T-cell (primary cell): Measurements from ENCODE around the gene FOXJ2. TPM values are rescaled to one million over a fixed set of nuclear protein-coding genes. Genes with fewer than 3 reads are reported as not detected.

Experiments used
- ATAC-seq, 4 experiments: fragments of 200-7000 bp in 3 of 4; fragments of 150-1000 bp in 1 of 4; cut with Tn5 transposase; replicated peaks in 1 of 4; 1 replicate in 3 of 4; 2 replicates in 1 of 4; pipeline ENCODE4 v1.10.0; 2021; ENCODE audit warnings: moderate library complexity in 3 of 4, mild to moderate bottlenecking in 2 of 4, moderate number of reproducible peaks in 1 of 4
- CTCF ChIA-PET, 2 donors: fragments of 300-600 bp; sonication (Branson Sonifier 250); formaldehyde crosslinking; loops; one replicate each; lab custom pipeline; 2022; ENCODE audit warnings: antibody characterized with exemption in 2 of 2; lab: Charles Lee
- POLR2A ChIA-PET, 2 donors: fragments of 300-600 bp; sonication (Branson Sonifier 250); formaldehyde crosslinking; loops; one replicate each; lab custom pipeline; 2022; ENCODE audit warnings: antibody characterized with exemption in 2 of 2; lab: Charles Lee
- DNase-seq, 35 experiments: peaks; one replicate each; pipeline versions ENCODE4 v3.0.0 to v3.0.0-alpha.2; 2013 to 2023
- H3K27ac ChIP-seq: one replicate; pipeline ENCODE4 v1.5.1; 2013; ENCODE audit warnings: low read length
- H3K27me3 ChIP-seq, 2 experiments: replicated peaks in 1 of 2; 1 replicate in 1 of 2; 2 replicates in 1 of 2; pipeline versions ENCODE4 v1.6.1 to v1.7.0; 2013; ENCODE audit warnings: low read length in 1 of 2, mixed read lengths in 1 of 2; ENCODE audit not compliant: control insufficient read depth in 2 of 2, insufficient read depth in 2 of 2; ENCODE audit errors: extremely low read depth in 1 of 2
- H3K36me3 ChIP-seq, 2 donors: 1 replicate in 1 of 2; 2 replicates in 1 of 2; pipeline versions ENCODE4 v1.6.1 to v1.7.0; 2013; ENCODE audit warnings: low read length in 1 of 2; ENCODE audit not compliant: control insufficient read depth in 2 of 2, insufficient read depth in 1 of 2; ENCODE audit errors: extremely low read depth in 1 of 2
- H3K4me1 ChIP-seq, 2 experiments: 1 replicate in 1 of 2; 2 replicates in 1 of 2; pipeline versions ENCODE4 v1.6.1 to v1.7.0; 2013; ENCODE audit warnings: low read length in 2 of 2, mixed read lengths in 1 of 2; ENCODE audit not compliant: insufficient read depth in 2 of 2, control insufficient read depth in 1 of 2; ENCODE audit errors: extremely low read depth in 1 of 2
- H3K4me3 ChIP-seq, 2 donors: 1 replicate in 1 of 2; 2 replicates in 1 of 2; pipeline versions ENCODE4 v1.5.1 to v1.7.0; 2013; ENCODE audit warnings: mild to moderate bottlenecking in 2 of 2, low read length in 1 of 2, moderate library complexity in 1 of 2; ENCODE audit not compliant: control insufficient read depth in 1 of 2; ENCODE audit errors: extremely low read depth in 1 of 2
- H3K9me3 ChIP-seq: 2 replicates; pipeline ENCODE4 v1.7.0; 2013
- H3K27ac Mint-ChIP-seq, 2 donors: one replicate each; pipeline ENCODE4 v1.8.0; 2020 to 2021; ENCODE audit warnings: mild to moderate bottlenecking in 2 of 2, mixed read lengths in 2 of 2
- H3K27me3 Mint-ChIP-seq, 2 donors: one replicate each; pipeline ENCODE4 v1.8.0; 2021 to 2022; ENCODE audit warnings: mixed read lengths in 2 of 2
- H3K36me3 Mint-ChIP-seq: one replicate; pipeline ENCODE4 v1.8.0; 2021; ENCODE audit warnings: mixed read lengths
- H3K4me1 Mint-ChIP-seq, 3 donors: one replicate each; pipeline ENCODE4 v1.8.0; 2020 to 2022; ENCODE audit warnings: mixed read lengths in 3 of 3, mild to moderate bottlenecking in 1 of 3
- H3K4me3 Mint-ChIP-seq, 3 donors: one replicate each; pipeline ENCODE4 v1.8.0; 2020 to 2022; ENCODE audit warnings: mild to moderate bottlenecking in 3 of 3, mixed read lengths in 3 of 3, moderate library complexity in 3 of 3
- H3K9me3 Mint-ChIP-seq, 3 donors: one replicate each; pipeline ENCODE4 v1.8.0; 2020 to 2022; ENCODE audit warnings: mixed read lengths in 3 of 3
- WGBS: methylation state at CpG from one replicate; pipeline ENCODE4 v1.1.5; 2013; ENCODE audit warnings: missing lambda C conversion rate; ENCODE audit not compliant: insufficient coverage; 5-methylcytosine and 5-hydroxymethylcytosine counted together
- total RNA-seq, 35 experiments: library from RNA in 6 of 35; stranded (reverse) in 6 of 35; fragments of 120-200 nt in 1 of 35; gene quantifications; one replicate each; pipeline versions ENCODE4 v1.2.1 to v1.2.4 and lab custom pipeline; 2013 to 2026

The FOXJ2 gene
- total RNA-seq, 5 donors from 2014 or later (not counting 1 experiment from before 2014, with no cell fraction given), result 24.5 to 31.9 (median 28.2) TPM

DNA sequence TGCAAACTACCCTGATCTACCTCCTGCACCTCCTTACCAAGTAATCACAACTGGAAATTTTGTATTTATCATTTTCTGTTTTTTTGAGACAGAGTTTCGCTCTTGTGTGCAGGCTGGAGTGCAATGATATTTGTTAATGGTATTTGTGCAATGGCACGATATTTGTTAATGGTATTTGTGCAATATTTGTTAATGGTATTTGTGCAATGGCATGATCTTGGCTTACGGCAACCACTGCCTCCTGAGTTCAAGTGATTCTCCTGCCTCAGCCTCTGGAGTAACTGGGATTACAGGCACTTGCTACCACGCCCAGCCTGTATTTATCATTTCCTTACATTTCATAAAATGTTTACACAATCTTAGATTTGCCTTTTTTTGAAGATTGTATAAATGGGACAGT, 43.9 kb downstream of the FOXJ2 start:
- H3K27me3 ChIP-seq, result peaks cover 0 to 2% of the 10 kb centered on the region in 2 experiments
- H3K9me3 ChIP-seq, result no peaks in the 10 kb centered on the region
- H3K4me3 Mint-ChIP-seq, result no peak overlapping the region
- peaks cover 33 to 44% (median 40%) of the 10 kb centered on the region in 3 donors for H3K4me1 Mint-ChIP-seq
- ATAC-seq (no peak), DNase-seq (no peak)
- H3K9me3 Mint-ChIP-seq, result no peaks in the 10 kb centered on the region
- H3K27ac ChIP-seq, result no peak overlapping the region
- no peak overlapping the region for H3K4me3 ChIP-seq
- H3K27ac Mint-ChIP-seq, result no peak overlapping the region
- CTCF ChIA-PET, result interaction anchor here in 1 of 2 donors (0.6 to 5.2 kb wide), 4 partner anchors 10 to 116 kb away, joined by 4 to 88 read pairs (median 26); partner anchors contain the start of gene C3AR1
- POLR2A ChIA-PET, result no interaction called here
- WGBS, result 100% methylated on average over 2 of the region's 4 CpGs
- peaks cover 7 to 14% of the 10 kb centered on the region in 2 experiments for H3K4me1 ChIP-seq
- H3K36me3 Mint-ChIP-seq, result no peaks in the 10 kb centered on the region
- H3K27me3 Mint-ChIP-seq, result no peaks in the 10 kb centered on the region
- H3K36me3 ChIP-seq, result no peaks in the 10 kb centered on the region

DNA sequence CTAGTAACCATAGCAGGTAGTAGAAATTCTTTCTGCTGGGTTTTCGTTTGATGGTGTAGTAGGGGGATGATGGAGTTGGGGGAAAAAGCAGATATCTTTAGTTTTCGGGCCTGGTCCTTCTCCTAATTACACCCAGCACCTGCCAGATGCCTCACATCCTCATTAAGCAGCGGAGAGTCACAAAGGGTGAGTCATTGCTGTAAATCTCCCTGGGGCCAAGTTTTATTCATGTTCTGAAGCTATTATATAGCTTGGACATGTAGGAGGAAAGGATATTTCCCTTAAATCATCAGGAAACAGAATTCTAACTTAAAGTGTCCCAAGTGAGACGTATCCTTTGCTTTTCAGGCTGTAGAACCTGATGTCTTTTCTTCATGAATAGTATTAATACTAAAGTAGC, 44.7 kb downstream of the FOXJ2 start:
- H3K4me1 ChIP-seq, result peaks cover 7 to 14% of the 10 kb centered on the region in 2 experiments
- no peaks in the 10 kb centered on the region for H3K27me3 ChIP-seq
- H3K4me1 Mint-ChIP-seq, result peaks cover 35 to 49% (median 41%) of the 10 kb centered on the region in 3 donors
- no peak overlapping the region for H3K4me3 Mint-ChIP-seq
- H3K4me3 ChIP-seq, result no peak overlapping the region
- H3K36me3 Mint-ChIP-seq, result no peaks in the 10 kb centered on the region
- DNase-seq (no peak), ATAC-seq (no peak)
- no peaks in the 10 kb centered on the region for H3K27me3 Mint-ChIP-seq
- no peaks in the 10 kb centered on the region for H3K36me3 ChIP-seq
- H3K27ac Mint-ChIP-seq, result peak overlapping the region; percentile 68 to 69
- H3K9me3 ChIP-seq, result no peaks in the 10 kb centered on the region
- POLR2A ChIA-PET, result interaction anchor here (0.6 to 0.7 kb wide), 2 partner anchors 36 to 456 kb away, joined by 3 read pairs; no protein-coding TSS in a partner anchor
- H3K27ac ChIP-seq, result no peak overlapping the region
- no CpG with 5 or more reads among the region's 4 CpGs for WGBS
- no peaks in the 10 kb centered on the region for H3K9me3 Mint-ChIP-seq
- CTCF ChIA-PET, result interaction anchor here (0.5 to 5.2 kb wide), 11 partner anchors 9 to 176 kb away, joined by 3 to 88 read pairs (median 15); partner anchors contain the start of gene C3AR1 (in 1 of the 2)

DNA sequence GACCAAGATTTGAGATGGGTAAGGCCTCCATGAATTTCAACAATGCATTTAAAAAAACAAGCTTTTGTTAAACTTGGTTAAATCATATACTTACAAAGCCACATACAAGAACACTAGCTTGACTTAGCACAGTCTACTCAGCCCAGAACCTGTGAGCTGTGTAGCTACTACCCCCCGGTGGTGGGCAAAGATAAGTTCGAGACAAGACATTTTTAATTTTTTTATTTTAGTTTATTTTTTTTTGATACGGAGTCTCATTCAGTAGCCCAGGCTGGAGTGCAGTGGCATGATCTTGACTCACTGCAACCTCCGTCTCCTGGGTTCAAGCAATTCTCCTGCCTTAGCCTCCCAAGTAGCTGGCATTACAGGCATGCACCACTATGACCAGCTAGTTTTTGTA, 45.9 kb downstream of the FOXJ2 start:
- Histone ChIP-seq H3K27me3 (no peaks in the 10 kb centered on the region), H3K27ac (no peak overlapping the region), H3K36me3 (no peaks in the 10 kb centered on the region), H3K4me3 (no peak overlapping the region), H3K4me1 (peaks cover 15 to 23% of the 10 kb centered on the region in 2 experiments), H3K9me3 (no peaks in the 10 kb centered on the region)
- peak; percentile 23 to 40 (median 32) for ATAC-seq
- no peaks in the 10 kb centered on the region for H3K36me3 Mint-ChIP-seq
- ChIA-PET CTCF (interaction anchor here (0.5 to 5.2 kb wide), 40 partner anchors 9 to 225 kb away, joined by 3 to 88 read pairs (median 5); partner anchors contain the start of genes C3AR1 (in 2 of the 2), FOXJ2 (in 1 of the 2) and SLC2A3 (in 1 of the 2)), POLR2A (interaction anchor here (0.5 to 1.2 kb wide), 11 partner anchors 9 to 159 kb away, joined by 3 to 5 read pairs (median 4); partner anchors contain the start of gene SLC2A3 (in 1 of the 2))
- H3K27ac Mint-ChIP-seq, result peak overlapping the region; percentile 94
- H3K27me3 Mint-ChIP-seq, result no peaks in the 10 kb centered on the region
- 88% methylated on average over 1 of the region's 4 CpGs for WGBS
- no peak overlapping the region for H3K4me3 Mint-ChIP-seq
- peak in 34 of 35 experiments; percentile 42 to 82 (median 66) for DNase-seq
- peaks cover 45 to 61% (median 47%) of the 10 kb centered on the region in 3 donors for H3K4me1 Mint-ChIP-seq
- no peaks in the 10 kb centered on the region for H3K9me3 Mint-ChIP-seq

DNA sequence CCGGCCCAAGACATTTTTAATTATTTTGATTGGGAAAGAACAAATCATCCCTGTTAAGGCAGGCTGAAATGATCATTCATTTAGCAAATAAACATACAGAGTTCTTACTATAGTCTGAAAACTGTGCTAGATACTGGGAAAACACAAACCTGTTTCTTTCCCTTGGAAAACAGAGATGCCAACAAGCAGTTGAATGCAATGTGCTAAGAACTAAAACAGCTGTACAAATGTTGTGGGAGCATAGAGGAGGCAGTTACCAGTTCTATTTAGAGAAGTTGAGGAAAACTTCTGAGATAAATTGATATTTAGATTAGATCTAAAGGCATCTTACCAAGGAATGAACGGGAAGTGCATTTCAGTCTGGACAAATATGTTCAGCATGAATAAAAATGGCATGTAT, 46.4 kb downstream of the FOXJ2 start:
- WGBS, result 88% methylated on average over 1 of the region's 2 CpGs
- Histone ChIP-seq H3K4me3 (no peak overlapping the region), H3K27me3 (no peaks in the 10 kb centered on the region), H3K36me3 (no peaks in the 10 kb centered on the region), H3K9me3 (no peaks in the 10 kb centered on the region), H3K27ac (peak overlapping the region; percentile 19), H3K4me1 (peaks cover 20 to 27% of the 10 kb centered on the region in 2 experiments)
- DNase-seq (no peak), ATAC-seq (no peak)
- Mint-ChIP-seq H3K9me3 (no peaks in the 10 kb centered on the region), H3K27me3 (no peaks in the 10 kb centered on the region), H3K4me1 (peaks cover 50 to 66% (median 52%) of the 10 kb centered on the region in 3 donors), H3K36me3 (no peaks in the 10 kb centered on the region), H3K4me3 (no peak overlapping the region), H3K27ac (peak overlapping the region; percentile 94)
- POLR2A ChIA-PET, result interaction anchor here (0.7 to 1.2 kb wide), 8 partner anchors 9 to 158 kb away, joined by 3 to 8 read pairs (median 4); no protein-coding TSS in a partner anchor
- CTCF ChIA-PET, result interaction anchor here (0.6 to 5.2 kb wide), 27 partner anchors 9 to 225 kb away, joined by 3 to 88 read pairs (median 7); partner anchors contain the start of genes C3AR1 (in 2 of the 2), FOXJ2 (in 1 of the 2) and SLC2A3 (in 1 of the 2)

DNA sequence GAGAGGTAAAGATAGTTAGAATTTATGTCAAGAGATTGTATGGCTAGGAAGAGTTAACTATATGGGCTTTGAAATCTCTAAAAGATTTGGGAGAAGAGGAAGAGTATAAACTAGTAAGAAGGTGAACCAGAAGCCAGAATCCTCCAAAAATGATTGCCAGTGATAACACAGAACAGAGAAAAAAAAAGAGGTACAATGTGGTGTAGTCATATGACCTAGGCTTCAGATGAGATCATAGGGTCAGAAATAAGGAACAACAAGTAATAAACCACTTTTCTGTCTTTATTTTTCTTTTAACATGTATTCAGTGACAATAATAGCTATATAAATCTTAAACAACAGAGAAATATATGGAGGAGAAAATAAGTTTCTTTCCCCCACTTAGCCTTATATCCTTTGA, 47.6 kb downstream of the FOXJ2 start:
- Histone ChIP-seq H3K36me3 (no peaks in the 10 kb centered on the region), H3K9me3 (no peaks in the 10 kb centered on the region), H3K27ac (peak overlapping the region; percentile 95), H3K27me3 (no peaks in the 10 kb centered on the region), H3K4me1 (peaks cover 25 to 32% of the 10 kb centered on the region in 2 experiments), H3K4me3 (no peak overlapping the region)
- H3K4me3 Mint-ChIP-seq, result peak overlapping the region; percentile 0 to 97 (median 32)
- H3K36me3 Mint-ChIP-seq, result peaks cover 5% of the 10 kb centered on the region
- peak in 1 of 35 experiments; percentile 33 for DNase-seq
- peak overlapping the region; percentile 94 for H3K27ac Mint-ChIP-seq
- ChIA-PET CTCF (interaction anchor here in 1 of 2 donors (5.2 kb wide), 1 partner anchor 35 kb away, joined by 88 read pairs; no protein-coding TSS in a partner anchor), POLR2A (no interaction called here)
- peaks cover 60 to 75% (median 64%) of the 10 kb centered on the region in 3 donors for H3K4me1 Mint-ChIP-seq
- H3K27me3 Mint-ChIP-seq, result no peaks in the 10 kb centered on the region
- no peaks in the 10 kb centered on the region for H3K9me3 Mint-ChIP-seq
- ATAC-seq, result no peak

DNA sequence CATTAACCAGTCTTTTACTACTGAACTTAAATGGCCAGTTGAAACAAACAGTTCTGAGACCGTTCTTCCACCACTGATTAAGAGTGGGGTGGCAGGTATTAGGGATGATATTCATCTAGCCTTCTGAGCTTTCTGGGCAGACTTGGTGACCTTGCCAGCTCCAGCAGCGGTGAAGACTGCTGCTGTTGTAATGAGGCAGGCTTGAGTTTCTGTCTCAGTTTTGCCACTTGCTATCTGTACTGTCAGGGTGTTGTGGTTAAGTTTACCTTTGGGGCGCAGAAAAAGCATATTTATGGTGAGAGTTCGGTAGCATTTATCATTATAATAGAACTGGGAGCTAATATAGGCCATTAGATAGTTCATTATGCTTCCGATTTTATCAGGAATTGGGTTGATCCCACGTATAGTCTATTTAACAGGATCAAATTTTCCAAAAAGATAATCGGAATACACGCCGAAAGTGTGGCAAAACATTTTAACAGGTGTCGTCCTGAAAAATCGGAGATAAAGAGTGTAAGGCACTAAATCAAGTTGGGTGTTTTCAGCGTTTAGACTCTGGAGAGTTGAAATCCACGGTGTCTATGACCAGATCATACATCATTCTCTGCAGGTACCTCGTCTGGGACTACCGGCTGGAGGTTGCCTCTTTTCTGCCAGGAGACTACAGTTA, 48.9 kb downstream of the FOXJ2 start:
- Mint-ChIP-seq H3K9me3 (no peaks in the 10 kb centered on the region), H3K4me1 (peaks cover 70 to 84% (median 72%) of the 10 kb centered on the region in 3 donors), H3K27ac (peak overlapping the region; percentile 94), H3K36me3 (peaks cover 8% of the 10 kb centered on the region), H3K27me3 (no peaks in the 10 kb centered on the region), H3K4me3 (peak overlapping the region; percentile 95 to 97 (median 95))
- peak overlapping the region; percentile 78 to 94 for H3K4me3 ChIP-seq
- DNase-seq (peak in 18 of 35 experiments; percentile 1 to 57 (median 19)), ATAC-seq (no peak)
- H3K36me3 ChIP-seq, result peaks cover 0 to 10% of the 10 kb centered on the region in 2 donors
- H3K27ac ChIP-seq, result peak overlapping the region; percentile 95
- H3K9me3 ChIP-seq, result no peaks in the 10 kb centered on the region
- peaks cover 31 to 34% of the 10 kb centered on the region in 2 experiments for H3K4me1 ChIP-seq
- CTCF ChIA-PET, result interaction anchor here in 1 of 2 donors (1.0 to 5.2 kb wide), 4 partner anchors 36 to 148 kb away, joined by 3 to 88 read pairs (median 6); no protein-coding TSS in a partner anchor
- H3K27me3 ChIP-seq, result no peaks in the 10 kb centered on the region
- WGBS, result 3% methylated on average over 6 of the region's 15 CpGs
- POLR2A ChIA-PET, result interaction anchor here in 1 of 2 donors (0.6 to 2.4 kb wide), 4 partner anchors 51 to 620 kb away, joined by 3 to 9 read pairs (median 6); partner anchors contain the start of gene SLC2A3
